IPS-20b (cell line): ENCODE data around the gene TAF5L.

Experiments
- H3K27ac ChIP-seq: one replicate; pipeline ENCODE4 v1.5.1; 2013; ENCODE audit warnings: low read length
- H3K27me3 ChIP-seq: 2 replicates; pipeline ENCODE4 v1.6.1; 2013; ENCODE audit warnings: mild to moderate bottlenecking, low read length, inconsistent platforms; ENCODE audit not compliant: insufficient read depth
- H3K36me3 ChIP-seq: 2 replicates; pipeline ENCODE4 v1.6.1; 2013; ENCODE audit warnings: low read depth, mild to moderate bottlenecking, inconsistent platforms, low read length, moderate library complexity; ENCODE audit not compliant: insufficient read depth
- H3K4me1 ChIP-seq: 2 replicates; pipeline ENCODE4 v1.6.1; 2013; ENCODE audit warnings: mild to moderate bottlenecking, control low read depth, inconsistent platforms, low read length, moderate library complexity; ENCODE audit not compliant: insufficient read depth
- H3K4me3 ChIP-seq: 2 replicates; pipeline ENCODE4 v1.5.1; 2013; ENCODE audit warnings: mild to moderate bottlenecking, low read length, inconsistent platforms
- H3K9ac ChIP-seq: 2 replicates; pipeline ENCODE4 v1.6.1; 2013; ENCODE audit warnings: low read depth, mild to moderate bottlenecking, inconsistent platforms, low read length, moderate library complexity
- H3K9me3 ChIP-seq: 2 replicates; pipeline ENCODE4 v1.6.1; 2013; ENCODE audit warnings: mild to moderate bottlenecking, low read depth, low read length, inconsistent platforms; ENCODE audit not compliant: insufficient read depth

The TAF5L gene

DNA sequence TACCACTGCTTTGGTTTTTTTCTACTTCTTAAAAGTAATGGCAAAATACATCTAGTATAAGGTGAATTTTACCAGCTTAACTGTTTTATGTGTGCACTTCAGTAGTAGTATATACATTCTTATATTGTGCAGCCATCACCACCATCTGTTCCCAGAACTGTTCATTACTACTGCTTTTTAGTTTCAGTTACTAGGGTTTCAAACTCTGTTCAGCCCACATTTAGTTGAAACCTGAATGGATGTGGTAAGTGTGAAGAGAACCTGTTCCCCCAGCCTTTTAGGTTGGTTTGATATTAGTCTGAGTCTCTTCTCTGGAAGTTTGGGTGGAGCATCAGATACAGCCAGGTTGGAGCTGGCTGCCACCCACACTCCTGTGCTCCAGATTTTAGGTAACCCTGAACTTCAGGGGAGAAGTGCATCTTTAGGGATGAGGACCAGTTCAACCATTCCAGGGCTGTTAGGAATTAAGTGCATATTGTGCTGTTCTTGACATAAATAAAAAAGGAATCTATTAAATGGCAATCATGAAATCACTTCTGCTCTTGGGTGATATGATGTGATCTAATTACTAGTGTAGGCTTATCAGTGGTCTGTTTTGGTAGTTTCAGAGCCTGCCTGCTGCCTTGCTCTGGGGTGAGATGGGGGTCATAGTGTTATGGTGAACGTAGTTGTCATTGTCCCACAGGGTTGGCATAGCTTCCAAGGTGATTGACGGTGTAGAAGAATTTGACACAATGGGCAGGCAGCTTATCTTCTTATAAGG lies 32.3 kb upstream of the TAF5L start:
- no peaks in the 10 kb centered on the region for H3K9me3 ChIP-seq
- H3K9ac ChIP-seq: no peak overlapping the region
- no peaks in the 10 kb centered on the region for H3K4me1 ChIP-seq
- H3K36me3 ChIP-seq: peaks cover 96% of the 10 kb centered on the region
- no peaks in the 10 kb centered on the region for H3K27me3 ChIP-seq
- no peak overlapping the region for H3K4me3 ChIP-seq
- no peak overlapping the region for H3K27ac ChIP-seq

DNA sequence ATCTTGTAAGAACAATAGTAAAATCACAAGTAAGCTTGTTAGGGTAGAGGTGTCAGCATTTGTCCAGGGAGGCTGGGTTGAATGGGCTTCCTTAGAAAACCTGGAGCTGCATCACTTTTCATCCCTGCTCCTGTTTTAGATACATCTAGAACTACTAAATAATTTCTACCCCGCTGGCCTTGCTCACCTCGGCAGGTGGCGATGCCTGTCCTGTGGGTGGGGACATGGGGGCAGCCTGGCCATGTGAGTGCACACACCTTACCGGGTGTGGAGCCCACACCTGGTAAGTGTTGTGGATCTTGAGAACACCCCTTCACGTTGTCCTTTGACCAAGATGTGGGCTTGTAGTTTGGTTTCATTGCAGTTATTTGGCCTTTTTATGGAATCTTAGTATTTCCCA lies 29.9 kb upstream of the TAF5L start:
- Histone ChIP-seq H3K27ac (no peak overlapping the region), H3K9ac (no peak overlapping the region), H3K4me3 (no peak overlapping the region), H3K9me3 (no peaks in the 10 kb centered on the region), H3K4me1 (no peaks in the 10 kb centered on the region), H3K27me3 (no peaks in the 10 kb centered on the region), H3K36me3 (peaks cover 98% of the 10 kb centered on the region)

DNA sequence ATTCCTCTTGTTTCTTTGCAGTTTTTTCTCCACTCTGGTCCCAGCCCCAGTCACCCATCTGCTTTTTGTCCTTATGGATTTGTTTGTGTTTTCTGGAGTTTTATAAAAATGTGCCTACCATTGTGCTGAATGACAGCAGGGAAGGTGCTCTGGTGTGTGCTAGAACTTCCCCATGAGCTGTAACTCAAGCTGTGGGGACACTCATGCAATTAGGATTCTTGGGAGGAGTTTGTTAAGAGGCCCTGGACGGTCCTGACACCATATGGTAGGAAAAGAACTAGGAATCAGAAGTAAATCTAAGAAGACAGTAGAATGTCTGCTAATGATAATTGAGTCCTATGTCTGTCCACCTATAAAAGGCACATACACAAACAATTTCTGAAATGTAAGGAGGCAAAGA lies 27.5 kb upstream of the TAF5L start:
- no peaks in the 10 kb centered on the region for H3K4me1 ChIP-seq
- H3K27ac ChIP-seq: no peak overlapping the region
- H3K27me3 ChIP-seq: no peaks in the 10 kb centered on the region
- peaks cover 93% of the 10 kb centered on the region for H3K36me3 ChIP-seq
- no peaks in the 10 kb centered on the region for H3K9me3 ChIP-seq
- H3K4me3 ChIP-seq: no peak overlapping the region
- no peak overlapping the region for H3K9ac ChIP-seq

DNA sequence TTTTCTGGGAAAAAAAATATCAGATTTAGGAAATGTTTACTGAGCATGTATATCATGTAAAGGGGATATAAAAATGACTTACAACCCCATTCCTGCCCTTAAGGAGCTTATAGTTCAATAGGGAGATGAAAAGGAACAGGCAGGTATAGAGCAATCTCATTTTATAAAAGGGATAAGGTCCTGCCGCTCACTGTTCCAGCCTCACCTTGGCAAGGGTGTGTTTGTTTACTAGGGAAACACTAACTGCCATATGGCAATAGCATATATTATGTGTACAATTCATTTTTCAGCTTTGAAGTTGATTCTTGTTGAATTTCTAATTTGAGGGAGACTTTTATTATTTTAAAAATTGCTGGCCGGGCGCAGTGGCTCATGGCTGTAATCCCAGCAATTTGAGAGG lies 25.6 kb upstream of the TAF5L start:
- Histone ChIP-seq H3K27me3 (no peaks in the 10 kb centered on the region), H3K27ac (no peak overlapping the region), H3K4me3 (no peak overlapping the region), H3K9ac (no peak overlapping the region), H3K9me3 (no peaks in the 10 kb centered on the region), H3K36me3 (peaks cover 93% of the 10 kb centered on the region), H3K4me1 (no peaks in the 10 kb centered on the region)

GRCh38 chr1:229650045-229650444 lies 24.1 kb upstream of the TAF5L start:
- no peak overlapping the region for H3K4me3 ChIP-seq
- H3K27ac ChIP-seq: no peak overlapping the region
- no peaks in the 10 kb centered on the region for H3K4me1 ChIP-seq
- H3K36me3 ChIP-seq: peaks cover 93% of the 10 kb centered on the region
- H3K27me3 ChIP-seq: no peaks in the 10 kb centered on the region
- H3K9me3 ChIP-seq: no peaks in the 10 kb centered on the region
- H3K9ac ChIP-seq: no peak overlapping the region

DNA sequence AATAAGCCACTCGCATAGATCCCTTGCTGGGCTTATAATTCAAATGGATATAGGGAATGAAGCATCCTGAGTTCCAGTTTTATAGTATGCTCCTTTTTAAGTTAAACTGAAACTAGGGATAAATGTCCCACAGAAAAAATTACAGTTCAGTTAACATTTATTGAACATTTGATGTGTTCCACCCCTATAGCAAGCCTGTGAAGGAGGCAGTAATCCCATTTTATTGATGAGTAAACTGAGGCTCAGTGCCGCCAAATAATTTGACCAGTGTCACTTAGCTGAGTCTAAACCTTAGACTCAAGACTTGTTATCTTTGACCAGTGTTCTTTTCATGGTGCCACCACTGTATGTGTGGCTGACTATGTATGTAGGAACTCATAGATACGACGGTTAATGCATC lies 22.5 kb upstream of the TAF5L start:
- Histone ChIP-seq H3K9ac (no peak overlapping the region), H3K4me1 (no peaks in the 10 kb centered on the region), H3K36me3 (peaks cover 93% of the 10 kb centered on the region), H3K4me3 (no peak overlapping the region), H3K27ac (no peak overlapping the region), H3K27me3 (no peaks in the 10 kb centered on the region), H3K9me3 (no peaks in the 10 kb centered on the region)

DNA sequence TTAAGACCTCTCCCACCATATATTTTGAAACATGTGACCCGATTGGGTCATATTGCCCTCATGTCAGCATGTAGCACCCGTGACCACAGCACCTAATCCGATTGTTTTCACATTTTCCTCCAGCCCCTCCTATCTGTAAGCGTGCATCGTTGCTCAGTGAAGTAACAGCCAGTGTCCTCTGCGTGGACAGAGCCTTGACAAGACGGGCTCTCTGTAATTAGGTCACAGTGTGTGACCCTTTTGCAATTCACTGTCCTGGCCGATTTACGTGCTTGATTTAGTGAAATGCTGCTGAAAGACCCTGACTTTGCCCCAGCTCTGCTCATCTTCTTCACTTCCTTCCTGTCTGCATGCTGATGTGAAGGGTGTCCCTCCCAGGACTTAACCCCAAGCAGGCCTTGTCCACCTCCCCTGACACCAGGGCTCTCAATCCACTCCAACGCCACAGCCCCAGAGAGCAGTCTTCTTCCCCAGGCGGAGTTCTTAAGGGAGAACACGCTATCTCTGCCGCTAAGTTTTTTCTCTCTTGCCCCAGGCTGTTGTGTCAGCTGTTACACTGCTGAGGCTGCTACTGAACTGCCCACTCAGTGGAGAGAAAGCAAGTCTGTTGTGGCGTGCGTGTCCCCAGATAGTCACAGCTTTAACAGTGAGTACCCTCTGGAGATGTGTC lies 19.5 kb upstream of the TAF5L start:
- H3K27ac ChIP-seq: no peak overlapping the region
- no peak overlapping the region for H3K4me3 ChIP-seq
- no peaks in the 10 kb centered on the region for H3K27me3 ChIP-seq
- H3K36me3 ChIP-seq: peaks cover 84% of the 10 kb centered on the region
- no peaks in the 10 kb centered on the region for H3K9me3 ChIP-seq
- no peaks in the 10 kb centered on the region for H3K4me1 ChIP-seq
- H3K9ac ChIP-seq: no peak overlapping the region

GRCh38 chr1:229643996-229644745 lies 18.2 kb upstream of the TAF5L start:
- Histone ChIP-seq H3K4me3 (no peak overlapping the region), H3K36me3 (peaks cover 86% of the 10 kb centered on the region), H3K27me3 (no peaks in the 10 kb centered on the region), H3K27ac (no peak overlapping the region), H3K4me1 (no peaks in the 10 kb centered on the region), H3K9me3 (no peaks in the 10 kb centered on the region), H3K9ac (no peak overlapping the region)

- Histone ChIP-seq H3K36me3 (peaks cover 84% of the 10 kb centered on the region), H3K9ac (no peak overlapping the region), H3K9me3 (no peaks in the 10 kb centered on the region), H3K4me3 (no peak overlapping the region), H3K4me1 (no peaks in the 10 kb centered on the region), H3K27ac (no peak overlapping the region), H3K27me3 (no peaks in the 10 kb centered on the region)
Measured at GRCh38 chr1:229642970-229643369, 17.0 kb upstream of the TAF5L start.

DNA sequence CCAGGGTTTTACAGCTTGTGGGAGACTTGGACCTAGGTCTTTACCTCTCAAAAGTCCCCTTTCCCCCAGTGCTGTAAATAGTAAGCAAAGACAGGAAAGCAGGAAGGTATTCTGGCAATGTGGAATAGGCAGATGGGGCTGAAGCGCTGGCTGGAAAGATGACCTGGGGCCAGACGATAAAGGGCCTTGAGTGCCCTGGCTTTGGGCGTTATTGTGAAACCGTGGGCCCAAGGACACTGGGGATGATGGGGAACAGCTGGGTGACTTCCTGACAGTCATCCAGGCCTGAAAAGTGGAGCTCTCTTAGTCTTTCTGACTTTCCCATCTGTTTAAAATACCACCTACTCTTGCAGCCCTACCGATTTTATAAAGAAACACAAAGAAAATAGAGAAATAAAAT lies 16.5 kb upstream of the TAF5L start:
- Histone ChIP-seq H3K9ac (no peak overlapping the region), H3K27me3 (no peaks in the 10 kb centered on the region), H3K4me3 (no peak overlapping the region), H3K36me3 (peaks cover 84% of the 10 kb centered on the region), H3K27ac (no peak overlapping the region), H3K4me1 (no peaks in the 10 kb centered on the region), H3K9me3 (no peaks in the 10 kb centered on the region)

DNA sequence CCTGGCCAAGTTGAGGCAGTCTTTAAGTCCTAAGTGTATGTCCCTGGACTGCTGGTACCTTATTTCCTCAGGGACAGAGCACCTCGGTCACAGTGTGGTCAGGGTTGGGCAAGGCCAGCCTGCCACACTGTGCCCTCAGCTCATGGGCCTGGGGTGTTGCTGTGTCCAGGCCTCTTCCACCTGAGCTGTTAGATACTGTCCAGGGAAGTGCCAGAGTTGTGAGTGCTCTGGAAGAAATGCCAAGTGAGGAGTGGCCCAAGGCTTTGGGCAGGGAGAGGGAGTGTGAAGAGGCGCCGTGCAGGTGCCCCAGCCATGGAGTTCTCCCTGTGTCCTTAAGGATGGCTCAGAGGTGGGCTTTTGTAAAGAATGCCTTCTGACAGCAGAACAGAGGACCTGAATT lies 15.4 kb upstream of the TAF5L start:
- Histone ChIP-seq H3K36me3 (peaks cover 84% of the 10 kb centered on the region), H3K9ac (no peak overlapping the region), H3K27me3 (no peaks in the 10 kb centered on the region), H3K27ac (no peak overlapping the region), H3K4me3 (no peak overlapping the region), H3K4me1 (no peaks in the 10 kb centered on the region), H3K9me3 (no peaks in the 10 kb centered on the region)

- H3K4me1 ChIP-seq: no peaks in the 10 kb centered on the region
- H3K9ac ChIP-seq: no peak overlapping the region
- no peaks in the 10 kb centered on the region for H3K9me3 ChIP-seq
Measured at GRCh38 chr1:229640455-229640854, 14.5 kb upstream of the TAF5L start.

More at GRCh38 chr1:229640455-229640854, 14.5 kb upstream of the TAF5L start:
- H3K36me3 ChIP-seq: peaks cover 84% of the 10 kb centered on the region
- no peaks in the 10 kb centered on the region for H3K27me3 ChIP-seq
- H3K4me3 ChIP-seq: no peak overlapping the region
- no peak overlapping the region for H3K27ac ChIP-seq
